GM12891 (cell line): ENCODE results near the gene DYNC1LI2.

Experiments
- POLR2A ChIP-seq: IDR thresholded peaks from 2 replicates; pipeline ENCODE4 v1.6.1; 2011; ENCODE audit warnings: low read depth, low read length, control low read depth
- POLR2AphosphoS5 ChIP-seq: IDR thresholded peaks from 2 replicates; pipeline ENCODE4 v1.6.1; 2011; ENCODE audit warnings: low read depth, low read length, control low read depth
- SPI1 ChIP-seq: IDR thresholded peaks from 2 replicates; pipeline ENCODE4 v1.6.1; 2011; ENCODE audit warnings: low read depth, low read length, control low read depth

DNA sequence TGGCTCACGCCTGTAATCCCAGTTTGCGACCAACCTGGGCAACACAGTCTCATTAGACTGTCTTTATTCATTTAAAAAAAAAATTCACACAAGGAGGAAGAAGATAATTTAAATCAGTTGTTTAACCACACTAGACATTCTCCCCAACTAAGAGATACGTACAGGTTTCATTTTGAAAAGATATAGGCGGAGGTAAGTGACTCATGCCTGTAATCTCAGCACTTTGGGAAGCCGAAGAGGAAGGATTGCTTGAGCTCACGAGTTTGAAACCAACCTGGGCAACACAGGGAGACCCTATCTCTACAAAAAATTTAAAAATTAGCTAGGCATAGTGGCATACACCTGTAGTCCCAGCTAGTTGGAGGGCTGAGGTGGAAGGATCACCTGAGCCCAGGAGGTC, 60.2 kb downstream of the DYNC1LI2 start:
- TF ChIP-seq POLR2AphosphoS5 (no peak), POLR2A (no peak), SPI1 (no peak)
